ENCODE data around the gene TRIOBP. TPM values are rescaled to one million over a fixed set of nuclear protein-coding genes. Genes with fewer than 3 reads are reported as not detected.

Gene TRIOBP
- total RNA-seq, 1 experiment from 2014 or later: 170 TPM

DNA sequence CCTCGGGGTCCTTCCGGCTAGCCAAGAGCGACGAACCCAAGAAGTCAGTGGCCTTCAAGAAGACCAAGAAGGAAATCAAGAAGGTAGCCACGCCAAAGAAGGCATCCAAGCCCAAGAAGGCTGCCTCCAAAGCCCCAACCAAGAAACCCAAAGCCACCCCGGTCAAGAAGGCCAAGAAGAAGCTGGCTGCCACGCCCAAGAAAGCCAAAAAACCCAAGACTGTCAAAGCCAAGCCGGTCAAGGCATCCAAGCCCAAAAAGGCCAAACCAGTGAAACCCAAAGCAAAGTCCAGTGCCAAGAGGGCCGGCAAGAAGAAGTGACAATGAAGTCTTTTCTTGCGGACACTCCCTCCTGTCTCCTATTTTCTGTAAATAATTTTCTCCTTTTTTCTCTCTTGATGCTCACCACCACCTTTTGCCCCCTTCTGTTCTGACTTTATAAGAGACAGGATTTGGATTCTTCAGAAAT is 109.0 kb downstream of the TRIOBP start:
- Histone ChIP-seq H3K9me2 (ENCODE audit: insufficient read depth) (no peaks in the 10 kb centered on the region), H2AFZ (peak overlapping the region; percentile 83; the same call in 1 of the 2 replicates), H3F3A (ENCODE audit: insufficient read depth, low read depth) (peaks cover 47% of the 10 kb centered on the region; the same call in 1 of the 2 replicates), H3K4me3 (peak overlapping the region; percentile 100), H3K27me3 (ENCODE audit: insufficient read depth, low read depth) (no peaks in the 10 kb centered on the region), H3K36me3 (ENCODE audit: low read depth) (no peaks in the 10 kb centered on the region), H3K4me1 (replicated peaks; ENCODE audit: insufficient read depth) (peaks cover 18% of the 10 kb centered on the region), H3K4me2 (peak overlapping the region; percentile 86), H3K27ac (peak overlapping the region; percentile 50), H3K9me3 (ENCODE audit: insufficient read depth, low read depth) (no peaks in the 10 kb centered on the region), H3K79me2 (ENCODE audit: low read depth) (peaks cover 29% of the 10 kb centered on the region), H4K20me1 (ENCODE audit: insufficient read depth) (peaks cover 16% of the 10 kb centered on the region)
- intact Hi-C loops (cut with micrococcal nuclease; ENCODE audit: unreplicated experiment): loop anchor here (2.0 to 5.0 kb wide), 5 partner anchors 21 to 259 kb away; partner anchors contain the start of genes ANKRD54, GGA1 and NOL12
- TF ChIP-seq, protein P1, sequence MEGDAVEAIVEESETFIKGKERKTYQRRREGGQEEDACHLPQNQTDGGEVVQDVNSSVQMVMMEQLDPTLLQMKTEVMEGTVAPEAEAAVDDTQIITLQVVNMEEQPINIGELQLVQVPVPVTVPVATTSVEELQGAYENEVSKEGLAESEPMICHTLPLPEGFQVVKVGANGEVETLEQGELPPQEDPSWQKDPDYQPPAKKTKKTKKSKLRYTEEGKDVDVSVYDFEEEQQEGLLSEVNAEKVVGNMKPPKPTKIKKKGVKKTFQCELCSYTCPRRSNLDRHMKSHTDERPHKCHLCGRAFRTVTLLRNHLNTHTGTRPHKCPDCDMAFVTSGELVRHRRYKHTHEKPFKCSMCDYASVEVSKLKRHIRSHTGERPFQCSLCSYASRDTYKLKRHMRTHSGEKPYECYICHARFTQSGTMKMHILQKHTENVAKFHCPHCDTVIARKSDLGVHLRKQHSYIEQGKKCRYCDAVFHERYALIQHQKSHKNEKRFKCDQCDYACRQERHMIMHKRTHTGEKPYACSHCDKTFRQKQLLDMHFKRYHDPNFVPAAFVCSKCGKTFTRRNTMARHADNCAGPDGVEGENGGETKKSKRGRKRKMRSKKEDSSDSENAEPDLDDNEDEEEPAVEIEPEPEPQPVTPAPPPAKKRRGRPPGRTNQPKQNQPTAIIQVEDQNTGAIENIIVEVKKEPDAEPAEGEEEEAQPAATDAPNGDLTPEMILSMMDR (conservative IDR thresholded peaks at IDR 0.05): no peak
- TF ChIP-seq EZH2 (IDR thresholded peaks at IDR 0.05; ENCODE audit: low read depth): no peak
- no TSS peak for BruUV-seq (replicated peaks)
- ChIA-PET POLR2A (ENCODE audit: unreplicated experiment) (no interaction called here), CTCF (no interaction called here)
- DNase-seq: no peak

DNA sequence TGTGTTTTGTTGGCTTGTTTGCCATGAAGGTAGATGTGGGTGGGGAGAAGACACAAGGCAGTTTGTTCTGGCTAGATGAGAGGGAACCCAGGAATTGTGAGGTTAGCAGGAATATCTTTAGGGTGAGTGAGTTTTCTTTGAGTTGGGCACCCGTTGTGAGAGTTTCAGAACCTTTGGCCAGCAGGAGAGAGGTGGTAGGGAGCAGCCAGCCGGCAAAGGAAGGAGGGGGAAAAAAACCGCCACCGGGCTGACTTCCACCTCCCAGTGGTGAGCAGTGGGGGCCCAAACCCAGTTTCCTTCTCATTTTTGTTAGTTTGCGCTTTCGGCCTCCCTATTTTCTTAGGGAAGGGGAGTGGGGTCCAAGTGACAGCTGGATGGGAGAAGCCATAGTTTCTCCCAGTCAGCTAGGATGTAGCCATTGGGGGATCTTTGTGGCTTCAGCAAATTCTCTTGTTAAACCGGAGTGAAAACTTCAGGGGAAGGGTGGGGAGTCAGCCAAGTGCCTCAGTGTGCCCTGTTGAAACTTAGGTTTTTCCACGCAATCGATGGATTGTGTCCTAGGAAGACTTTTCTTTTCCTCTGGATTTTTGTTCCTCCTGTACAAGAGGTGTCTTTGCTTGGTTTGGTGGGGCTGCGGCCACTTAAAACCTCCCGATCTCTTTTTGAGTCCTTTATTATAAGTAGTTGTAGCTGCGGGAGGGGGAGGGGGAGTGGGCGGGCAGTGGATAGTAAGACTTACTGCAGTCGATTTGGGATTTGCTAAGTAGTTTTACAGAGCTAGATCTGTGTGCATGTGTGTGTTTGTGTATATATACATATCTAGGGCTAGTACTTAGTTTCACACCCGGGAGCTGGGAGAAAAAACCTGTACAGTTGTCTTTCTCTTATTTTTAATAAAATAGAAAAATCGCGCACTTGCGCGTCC is 109.8 kb downstream of the TRIOBP start:
- POLR2A ChIA-PET (ENCODE audit: unreplicated experiment): interaction anchor here (0.6 to 1.1 kb wide), 5 partner anchors 9 to 478 kb away, joined by 3 to 14 read pairs (median 3); partner anchors contain the start of gene PDXP
- Histone ChIP-seq H4K20me1 (ENCODE audit: insufficient read depth) (peaks cover 16% of the 10 kb centered on the region), H3K9me2 (ENCODE audit: insufficient read depth) (no peaks in the 10 kb centered on the region), H3K36me3 (ENCODE audit: low read depth) (no peaks in the 10 kb centered on the region), H3K79me2 (ENCODE audit: low read depth) (peaks cover 29% of the 10 kb centered on the region), H3K27ac (no peak overlapping the region), H3K4me3 (peak overlapping the region; percentile 100), H2AFZ (no peak overlapping the region), H3K4me2 (peak overlapping the region; percentile 86), H3K27me3 (ENCODE audit: insufficient read depth, low read depth) (no peaks in the 10 kb centered on the region), H3K4me1 (replicated peaks; ENCODE audit: insufficient read depth) (peaks cover 18% of the 10 kb centered on the region), H3F3A (ENCODE audit: insufficient read depth, low read depth) (peaks cover 42% of the 10 kb centered on the region; the same call in 1 of the 2 replicates), H3K9me3 (ENCODE audit: insufficient read depth, low read depth) (no peaks in the 10 kb centered on the region)
- intact Hi-C loops (cut with micrococcal nuclease; ENCODE audit: unreplicated experiment): loop anchor here (5.0 kb wide), 3 partner anchors 36 to 259 kb away; partner anchors contain the start of genes ANKRD54 and GGA1
- TSS peak; percentile 55 for BruUV-seq (replicated peaks)
- TF ChIP-seq, protein P1 (conservative IDR thresholded peaks at IDR 0.05): no peak
- TF ChIP-seq EZH2 (IDR thresholded peaks at IDR 0.05; ENCODE audit: low read depth): no peak
- CTCF ChIA-PET: interaction anchor here (0.7 to 2.3 kb wide), 2 partner anchors 11 to 236 kb away, joined by 4 to 21 read pairs; no protein-coding TSS in a partner anchor
- DNase-seq: peak in 1 of 2 experiments; percentile 20

All from PC-9 (cell line).